ENCODE results near the gene FOXRED2. TPM values are rescaled to one million over a fixed set of nuclear protein-coding genes. Genes with fewer than 3 reads are reported as not detected.

FOXRED2 gene
- polyA plus RNA-seq (2013) = 5.0 and 5.1 TPM in 2 replicates

DNA sequence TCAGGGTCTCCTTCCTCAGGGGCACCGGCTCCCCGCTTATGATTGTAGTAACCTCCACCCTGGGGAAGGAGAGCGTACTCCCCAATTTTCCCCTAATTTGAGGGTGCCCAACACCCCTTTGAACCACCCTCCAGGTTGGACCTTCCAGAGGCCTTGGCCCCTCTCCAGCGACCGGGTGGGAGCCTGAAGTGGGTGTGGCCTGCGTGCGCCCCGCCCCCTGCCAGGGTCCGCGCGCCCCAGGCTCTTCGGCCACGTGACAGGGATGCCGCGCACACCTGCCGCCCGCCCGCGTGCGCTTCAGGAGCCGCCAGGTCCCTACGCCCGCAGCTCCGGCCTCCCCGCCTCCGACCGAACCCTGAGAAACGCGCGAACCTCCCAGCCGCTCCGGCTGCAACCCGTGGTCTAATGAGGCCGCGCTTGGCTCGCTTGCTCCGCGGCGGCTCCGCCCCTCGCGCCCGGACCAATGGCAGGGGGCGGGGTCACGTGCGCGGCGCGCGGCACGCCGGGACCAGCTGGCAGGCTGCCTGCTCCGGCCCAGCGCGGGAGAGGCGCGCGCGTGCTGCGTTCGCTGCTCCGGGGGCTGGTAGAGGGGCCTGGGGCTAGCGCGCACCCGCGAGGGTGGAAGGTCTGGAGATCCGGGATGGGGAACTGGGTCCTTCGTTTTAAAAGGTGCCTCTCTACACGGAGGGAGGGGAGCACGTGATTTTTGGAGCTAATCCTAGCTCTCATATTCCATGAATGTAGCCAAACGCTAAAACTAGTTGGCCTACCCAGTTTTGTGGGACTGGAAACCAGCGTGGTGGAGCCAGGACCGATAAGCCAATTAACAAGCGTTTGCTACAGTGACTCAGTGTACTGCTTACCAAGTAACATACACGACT is at the start of gene FOXRED2:
Gene FOXRED2 (minus strand): TSS at position 404 of the 881 bp plus-strand sequence. CDS start 618 bp downstream, outside the sequence.
- Histone ChIP-seq H2AFZ (ENCODE audit: insufficient read depth, low read length, poor library complexity) (peak within 1 kb of the TSS; percentile 77), H3K4me1 (ENCODE audit: control insufficient read depth in 1 of 2, insufficient read depth in 2 of 2, low read length in 2 of 2) (peaks cover 8 to 9% of the 10 kb centered on the region in 2 experiments), H3K27ac (ENCODE audit: low read depth, low read length) (peak within 1 kb of the TSS; percentile 1), H3K9me3 (ENCODE audit: insufficient read depth, low read depth, low read length) (peaks cover 2% of the 10 kb centered on the region), H3K4me3 (ENCODE audit: low read depth, low read length) (peak within 1 kb of the TSS; percentile 70), H3K23ac (ENCODE audit: low read length) (no peak within 1 kb of the TSS), H3K27me3 (ENCODE audit: insufficient read depth, low read length) (no peaks in the 10 kb centered on the region), H4K12ac (ENCODE audit: low read depth, low read length) (peak within 1 kb of the TSS; percentile 68), H3K79me2 (ENCODE audit: control insufficient read depth, insufficient read depth, low read length, poor library complexity) (peaks cover 2% of the 10 kb centered on the region), H4K8ac (ENCODE audit: low read depth, low read length) (peak within 1 kb of the TSS; percentile 85), H2AK5ac (ENCODE audit: low read length) (peak within 1 kb of the TSS; percentile 5), H2BK12ac (ENCODE audit: low read length) (no peak within 1 kb of the TSS), H3K18ac (ENCODE audit: low read length) (peak within 1 kb of the TSS; percentile 65), H3K4ac (ENCODE audit: low read depth, low read length) (no peak within 1 kb of the TSS), H4K91ac (ENCODE audit: low read depth, low read length) (peak within 1 kb of the TSS; percentile 20), H3K79me1 (ENCODE audit: low read length) (peaks cover 5% of the 10 kb centered on the region), H2BK120ac (ENCODE audit: insufficient read depth, low read length, poor library complexity) (no peak within 1 kb of the TSS), H2BK5ac (ENCODE audit: low read depth, low read length, poor library complexity) (no peak within 1 kb of the TSS), H3K9ac (ENCODE audit: low read length) (peak within 1 kb of the TSS; percentile 52), H3K14ac (ENCODE audit: low read length) (peak within 1 kb of the TSS; percentile 54), H3K36me3 (ENCODE audit: control insufficient read depth in 1 of 2, insufficient read depth in 2 of 2, low read length in 2 of 2) (peaks cover 8 to 14% of the 10 kb centered on the region in 2 experiments), H3K4me2 (ENCODE audit: low read length) (peak within 1 kb of the TSS; percentile 83)
- DNase-seq = peak; percentile 84 to 91
- WGBS (ENCODE audit: extremely low coverage, insufficient coverage, insufficient read length) = no CpG with 5 or more reads among the region's 75 CpGs

DNA sequence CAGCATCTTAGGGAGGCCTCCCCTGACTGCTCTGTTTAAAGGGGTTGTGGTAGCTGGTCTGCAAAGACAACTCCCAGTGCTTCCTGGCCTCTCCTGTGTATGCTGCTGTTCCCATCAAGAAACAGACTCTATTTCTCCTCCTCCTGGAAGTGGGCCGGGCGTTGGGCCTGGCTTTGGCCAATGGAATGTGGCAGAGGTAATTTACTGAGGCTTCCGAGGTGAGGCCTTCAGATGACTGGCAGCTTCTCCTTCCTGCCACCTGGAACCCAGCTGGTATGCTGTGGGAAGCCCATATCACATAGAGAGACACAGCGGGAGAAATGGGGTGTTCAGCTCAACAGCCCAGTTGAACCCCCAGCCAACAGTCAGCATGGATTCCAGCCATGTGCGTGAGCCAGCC is 47.3 kb upstream of the FOXRED2 start:
- H3K14ac ChIP-seq (ENCODE audit: low read length) = no peak overlapping the region
- no peaks in the 10 kb centered on the region for H3K4me1 ChIP-seq (ENCODE audit: control insufficient read depth in 1 of 2, insufficient read depth in 2 of 2, low read length in 2 of 2)
- no peak overlapping the region for H3K4me3 ChIP-seq (ENCODE audit: low read depth, low read length)
- H2BK12ac ChIP-seq (ENCODE audit: low read length) = no peak overlapping the region
- no peak overlapping the region for H2BK120ac ChIP-seq (ENCODE audit: insufficient read depth, low read length, poor library complexity)
- no peak overlapping the region for H2BK5ac ChIP-seq (ENCODE audit: low read depth, low read length, poor library complexity)
- no peaks in the 10 kb centered on the region for H3K36me3 ChIP-seq (ENCODE audit: control insufficient read depth in 1 of 2, insufficient read depth in 2 of 2, low read length in 2 of 2)
- H3K4ac ChIP-seq (ENCODE audit: low read depth, low read length) = no peak overlapping the region
- no peaks in the 10 kb centered on the region for H3K27me3 ChIP-seq (ENCODE audit: insufficient read depth, low read length)
- no peaks in the 10 kb centered on the region for H3K79me2 ChIP-seq (ENCODE audit: control insufficient read depth, insufficient read depth, low read length, poor library complexity)
- no peak overlapping the region for H3K18ac ChIP-seq (ENCODE audit: low read length)
- no peak overlapping the region for H2AFZ ChIP-seq (ENCODE audit: insufficient read depth, low read length, poor library complexity)
- H3K9ac ChIP-seq (ENCODE audit: low read length) = no peak overlapping the region
- no peaks in the 10 kb centered on the region for H3K9me3 ChIP-seq (ENCODE audit: insufficient read depth, low read depth, low read length)
- H4K8ac ChIP-seq (ENCODE audit: low read depth, low read length) = no peak overlapping the region
- H4K91ac ChIP-seq (ENCODE audit: low read depth, low read length) = no peak overlapping the region
- no peak overlapping the region for H2AK5ac ChIP-seq (ENCODE audit: low read length)
- no peaks in the 10 kb centered on the region for H3K79me1 ChIP-seq (ENCODE audit: low read length)
- WGBS (ENCODE audit: extremely low coverage, insufficient coverage, insufficient read length) = no CpG with 5 or more reads among the region's 5 CpGs
- H3K27ac ChIP-seq (ENCODE audit: low read depth, low read length) = no peak overlapping the region
- no peak overlapping the region for H3K23ac ChIP-seq (ENCODE audit: low read length)
- DNase-seq = no peak
- H3K4me2 ChIP-seq (ENCODE audit: low read length) = no peak overlapping the region
- no peak overlapping the region for H4K12ac ChIP-seq (ENCODE audit: low read depth, low read length)

DNA sequence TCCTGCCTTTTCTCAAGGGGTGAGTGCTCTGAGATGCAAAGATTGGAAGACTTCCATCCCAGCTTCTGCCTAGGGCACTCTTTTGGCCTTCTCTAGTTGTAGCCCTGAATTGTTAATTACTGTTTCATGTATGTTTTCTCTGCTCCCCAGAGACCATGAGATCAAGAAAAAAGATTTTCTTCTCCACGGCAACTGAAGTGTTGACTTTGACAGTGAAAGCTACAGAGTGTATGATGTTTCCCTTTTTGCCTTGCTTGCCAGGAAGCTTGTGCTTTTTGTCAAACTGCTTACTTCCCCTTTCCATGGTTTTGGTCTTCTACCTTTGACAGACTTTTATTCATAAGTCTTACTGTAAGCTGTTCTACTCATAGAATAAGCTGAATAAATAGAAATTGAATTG is 45.4 kb upstream of the FOXRED2 start:
- Histone ChIP-seq H3K79me2 (ENCODE audit: control insufficient read depth, insufficient read depth, low read length, poor library complexity) (no peaks in the 10 kb centered on the region), H4K91ac (ENCODE audit: low read depth, low read length) (no peak overlapping the region), H3K4me3 (ENCODE audit: low read depth, low read length) (no peak overlapping the region), H3K4ac (ENCODE audit: low read depth, low read length) (no peak overlapping the region), H2AK5ac (ENCODE audit: low read length) (no peak overlapping the region), H2BK12ac (ENCODE audit: low read length) (no peak overlapping the region), H3K4me1 (ENCODE audit: control insufficient read depth in 1 of 2, insufficient read depth in 2 of 2, low read length in 2 of 2) (peaks cover 0 to 4% of the 10 kb centered on the region in 2 experiments), H3K23ac (ENCODE audit: low read length) (no peak overlapping the region), H3K9ac (ENCODE audit: low read length) (no peak overlapping the region), H3K14ac (ENCODE audit: low read length) (no peak overlapping the region), H4K12ac (ENCODE audit: low read depth, low read length) (no peak overlapping the region), H4K8ac (ENCODE audit: low read depth, low read length) (no peak overlapping the region), H3K4me2 (ENCODE audit: low read length) (no peak overlapping the region), H3K27me3 (ENCODE audit: insufficient read depth, low read length) (no peaks in the 10 kb centered on the region), H2BK5ac (ENCODE audit: low read depth, low read length, poor library complexity) (no peak overlapping the region), H3K18ac (ENCODE audit: low read length) (no peak overlapping the region), H3K79me1 (ENCODE audit: low read length) (no peaks in the 10 kb centered on the region), H3K27ac (ENCODE audit: low read depth, low read length) (no peak overlapping the region), H3K36me3 (ENCODE audit: control insufficient read depth in 1 of 2, insufficient read depth in 2 of 2, low read length in 2 of 2) (no peaks in the 10 kb centered on the region), H3K9me3 (ENCODE audit: insufficient read depth, low read depth, low read length) (no peaks in the 10 kb centered on the region), H2AFZ (ENCODE audit: insufficient read depth, low read length, poor library complexity) (no peak overlapping the region), H2BK120ac (ENCODE audit: insufficient read depth, low read length, poor library complexity) (no peak overlapping the region)
- no CpG with 5 or more reads among the region's 1 CpG for WGBS (ENCODE audit: extremely low coverage, insufficient coverage, insufficient read length)
- no peak for DNase-seq

DNA sequence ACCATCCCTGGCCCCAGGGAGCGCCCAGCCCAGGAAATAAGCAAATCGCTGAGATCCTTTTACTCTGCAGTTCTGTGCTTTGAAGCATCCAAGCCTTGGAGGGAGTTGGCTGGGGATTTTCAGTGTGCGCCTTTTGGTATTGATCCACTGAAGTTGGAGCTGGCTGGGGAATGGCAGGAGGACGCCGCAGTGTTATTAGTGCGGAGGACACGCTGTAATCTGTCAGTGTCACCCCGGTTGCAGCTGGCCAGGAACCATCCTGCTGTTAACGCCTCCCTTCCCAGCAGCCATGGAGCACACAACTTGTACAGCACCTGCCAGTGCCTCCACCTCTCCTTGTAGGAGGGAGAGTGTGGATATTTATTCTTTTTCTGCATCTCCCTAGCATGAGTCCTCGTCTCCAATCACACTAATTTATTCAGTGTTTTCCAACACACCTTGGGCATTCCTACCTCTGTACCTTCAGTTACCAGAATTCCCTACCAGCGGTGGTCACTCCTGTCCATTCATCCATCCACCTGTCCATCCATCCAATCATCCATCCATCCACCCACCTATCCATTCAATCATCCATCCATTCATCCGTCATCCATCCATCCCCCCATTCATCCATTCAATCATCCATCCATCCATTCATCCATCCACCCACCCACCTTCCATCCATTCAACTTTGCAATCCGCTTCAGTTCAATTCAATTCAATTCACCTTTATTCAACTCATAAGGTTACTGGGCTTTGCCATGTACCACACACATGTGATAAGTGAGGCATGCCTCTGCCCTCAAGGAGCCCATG is 44.1 kb upstream of the FOXRED2 start:
- H4K91ac ChIP-seq (ENCODE audit: low read depth, low read length) = no peak overlapping the region
- WGBS (ENCODE audit: extremely low coverage, insufficient coverage, insufficient read length) = 100% methylated on average over 2 of the region's 13 CpGs

More for the DNA sequence above, 44.1 kb upstream of the FOXRED2 start:
- DNase-seq = no peak
- H3K36me3 ChIP-seq (ENCODE audit: control insufficient read depth in 1 of 2, insufficient read depth in 2 of 2, low read length in 2 of 2) = no peaks in the 10 kb centered on the region
- no peak overlapping the region for H3K23ac ChIP-seq (ENCODE audit: low read length)
- no peaks in the 10 kb centered on the region for H3K79me1 ChIP-seq (ENCODE audit: low read length)
- no peak overlapping the region for H3K14ac ChIP-seq (ENCODE audit: low read length)
- no peak overlapping the region for H2AK5ac ChIP-seq (ENCODE audit: low read length)
- H3K18ac ChIP-seq (ENCODE audit: low read length) = no peak overlapping the region
- H2AFZ ChIP-seq (ENCODE audit: insufficient read depth, low read length, poor library complexity) = no peak overlapping the region
- H3K9me3 ChIP-seq (ENCODE audit: insufficient read depth, low read depth, low read length) = no peaks in the 10 kb centered on the region
- H4K8ac ChIP-seq (ENCODE audit: low read depth, low read length) = no peak overlapping the region
- H2BK120ac ChIP-seq (ENCODE audit: insufficient read depth, low read length, poor library complexity) = no peak overlapping the region
- no peak overlapping the region for H3K9ac ChIP-seq (ENCODE audit: low read length)
- no peak overlapping the region for H3K4me3 ChIP-seq (ENCODE audit: low read depth, low read length)
- no peak overlapping the region for H3K4me2 ChIP-seq (ENCODE audit: low read length)
- no peak overlapping the region for H3K4ac ChIP-seq (ENCODE audit: low read depth, low read length)
- no peaks in the 10 kb centered on the region for H3K27me3 ChIP-seq (ENCODE audit: insufficient read depth, low read length)
- H3K79me2 ChIP-seq (ENCODE audit: control insufficient read depth, insufficient read depth, low read length, poor library complexity) = no peaks in the 10 kb centered on the region
- no peak overlapping the region for H4K12ac ChIP-seq (ENCODE audit: low read depth, low read length)
- H3K4me1 ChIP-seq (ENCODE audit: control insufficient read depth in 1 of 2, insufficient read depth in 2 of 2, low read length in 2 of 2) = peaks cover 0 to 6% of the 10 kb centered on the region in 2 experiments
- H2BK5ac ChIP-seq (ENCODE audit: low read depth, low read length, poor library complexity) = no peak overlapping the region
- H3K27ac ChIP-seq (ENCODE audit: low read depth, low read length) = no peak overlapping the region
- H2BK12ac ChIP-seq (ENCODE audit: low read length) = no peak overlapping the region

Measured in trophoblast cell (in vitro differentiated cells and primary cell).